OCI-LY7 (cell line): Measurements from ENCODE around the gene UBN1.

Experiments
- EZH2phosphoT487 ChIP-seq: fragments of 200-600 bp; sonication (generic); IDR thresholded peaks from 2 replicates; pipeline ENCODE4 v1.6.1; 2018; ENCODE audit warnings: low read depth, borderline replicate concordance, mild to moderate bottlenecking, mixed run types, antibody characterized with exemption, low read length, moderate library complexity, mixed read lengths
- TF ChIP-seq, protein P1 (sequence below): fragments of 200-600 bp; sonication (generic); conservative IDR thresholded peaks from 2 replicates; pipeline ENCODE4 v1.5.1; 2014; ENCODE audit warnings: mild to moderate bottlenecking, antibody characterized with exemption, low read length, moderate library complexity, mixed read lengths

- TF ChIP-seq, protein P1, sequence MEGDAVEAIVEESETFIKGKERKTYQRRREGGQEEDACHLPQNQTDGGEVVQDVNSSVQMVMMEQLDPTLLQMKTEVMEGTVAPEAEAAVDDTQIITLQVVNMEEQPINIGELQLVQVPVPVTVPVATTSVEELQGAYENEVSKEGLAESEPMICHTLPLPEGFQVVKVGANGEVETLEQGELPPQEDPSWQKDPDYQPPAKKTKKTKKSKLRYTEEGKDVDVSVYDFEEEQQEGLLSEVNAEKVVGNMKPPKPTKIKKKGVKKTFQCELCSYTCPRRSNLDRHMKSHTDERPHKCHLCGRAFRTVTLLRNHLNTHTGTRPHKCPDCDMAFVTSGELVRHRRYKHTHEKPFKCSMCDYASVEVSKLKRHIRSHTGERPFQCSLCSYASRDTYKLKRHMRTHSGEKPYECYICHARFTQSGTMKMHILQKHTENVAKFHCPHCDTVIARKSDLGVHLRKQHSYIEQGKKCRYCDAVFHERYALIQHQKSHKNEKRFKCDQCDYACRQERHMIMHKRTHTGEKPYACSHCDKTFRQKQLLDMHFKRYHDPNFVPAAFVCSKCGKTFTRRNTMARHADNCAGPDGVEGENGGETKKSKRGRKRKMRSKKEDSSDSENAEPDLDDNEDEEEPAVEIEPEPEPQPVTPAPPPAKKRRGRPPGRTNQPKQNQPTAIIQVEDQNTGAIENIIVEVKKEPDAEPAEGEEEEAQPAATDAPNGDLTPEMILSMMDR = no peak
- no peak for TF ChIP-seq EZH2phosphoT487
Measured at GRCh38 chr16:4893103-4893862, 46.0 kb downstream of the UBN1 start.
